ENCODE data around the gene CDC6. TPM values are rescaled to one million over a fixed set of nuclear protein-coding genes. Genes with fewer than 3 reads are reported as not detected.
"Not testable (repeated sequence)": the region's sequence is repeated elsewhere in the genome, so short reads cannot be mapped to it uniquely, and the experiment has no call there.

The CDC6 gene
- total RNA-seq, 1 donor: 4.0 TPM

- no peak for DNase-seq (ENCODE audit: low read depth in 2 of 3, low spot score in 2 of 3)
Measured at GRCh38 chr17:40287159-40287493, 553 bp upstream of the CDC6 start.

DNA sequence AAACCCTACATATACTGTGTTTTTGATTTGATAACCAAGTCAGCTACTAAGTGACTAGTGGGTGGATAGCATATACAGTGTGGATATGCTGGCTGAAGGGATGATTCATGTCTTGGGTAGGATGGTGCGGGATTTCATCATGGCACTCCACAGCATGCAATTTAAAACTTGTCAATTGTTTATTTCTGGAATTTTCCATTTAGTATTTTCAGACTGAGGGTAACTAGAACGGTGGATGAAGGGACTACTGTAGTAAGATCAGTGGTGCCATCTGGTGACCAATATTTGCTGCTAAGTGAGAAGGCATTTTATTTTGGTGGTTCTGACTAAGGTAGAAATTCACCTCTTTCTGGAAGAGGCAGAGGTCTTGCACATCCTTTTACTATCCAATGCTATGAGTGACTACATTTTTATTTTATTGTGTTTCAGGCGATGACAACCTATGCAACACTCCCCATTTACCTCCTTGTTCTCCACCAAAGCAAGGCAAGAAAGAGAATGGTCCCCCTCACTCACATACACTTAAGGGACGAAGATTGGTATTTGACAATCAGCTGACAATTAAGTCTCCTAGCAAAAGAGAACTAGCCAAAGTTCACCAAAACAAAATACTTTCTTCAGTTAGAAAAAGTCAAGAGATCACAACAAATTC lies 3.1 kb downstream of the CDC6 start:
- peak in 2 of 3 donors; percentile 68 to 83 for DNase-seq (ENCODE audit: low read depth in 2 of 3, low spot score in 2 of 3)

DNA sequence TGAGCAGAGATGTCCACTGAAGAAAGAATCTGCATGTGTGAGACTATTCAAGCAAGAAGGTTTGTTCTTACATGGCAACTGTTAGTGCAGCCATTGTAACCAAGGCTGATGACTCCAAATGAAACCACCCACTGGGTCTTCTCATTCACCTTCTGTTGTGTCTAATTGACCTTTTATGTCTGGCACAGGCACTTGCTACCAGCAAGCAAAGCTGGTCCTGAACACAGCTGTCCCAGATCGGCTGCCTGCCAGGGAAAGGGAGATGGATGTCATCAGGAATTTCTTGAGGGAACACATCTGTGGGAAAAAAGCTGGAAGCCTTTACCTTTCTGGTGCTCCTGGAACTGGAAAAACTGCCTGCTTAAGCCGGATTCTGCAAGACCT lies 3.6 kb downstream of the CDC6 start:
- no peak for DNase-seq (ENCODE audit: low read depth in 2 of 3, low spot score in 2 of 3)

DNA sequence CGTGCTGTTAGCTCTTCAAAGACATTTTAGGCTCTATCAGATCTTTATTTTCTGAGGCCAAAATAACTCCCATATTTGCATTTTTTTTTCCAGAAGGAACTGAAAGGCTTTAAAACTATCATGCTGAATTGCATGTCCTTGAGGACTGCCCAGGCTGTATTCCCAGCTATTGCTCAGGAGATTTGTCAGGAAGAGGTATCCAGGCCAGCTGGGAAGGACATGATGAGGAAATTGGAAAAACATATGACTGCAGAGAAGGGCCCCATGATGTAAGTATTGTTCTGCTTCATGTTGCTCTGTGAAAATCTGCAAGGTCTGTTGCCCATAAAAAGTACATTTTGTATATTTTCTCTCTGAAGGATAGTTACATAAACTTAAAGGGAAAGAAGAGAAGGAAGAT lies 5.7 kb downstream of the CDC6 start:
- DNase-seq (ENCODE audit: low read depth in 2 of 3, low spot score in 2 of 3): no peak

- no peak for DNase-seq (ENCODE audit: low read depth in 2 of 3, low spot score in 2 of 3)
Measured at GRCh38 chr17:40295488-40296436, 8.1 kb downstream of the CDC6 start.

GRCh38 chr17:40297511-40297910 lies 9.8 kb downstream of the CDC6 start:
- no peak for DNase-seq (ENCODE audit: low read depth in 2 of 3, low spot score in 2 of 3)

DNA sequence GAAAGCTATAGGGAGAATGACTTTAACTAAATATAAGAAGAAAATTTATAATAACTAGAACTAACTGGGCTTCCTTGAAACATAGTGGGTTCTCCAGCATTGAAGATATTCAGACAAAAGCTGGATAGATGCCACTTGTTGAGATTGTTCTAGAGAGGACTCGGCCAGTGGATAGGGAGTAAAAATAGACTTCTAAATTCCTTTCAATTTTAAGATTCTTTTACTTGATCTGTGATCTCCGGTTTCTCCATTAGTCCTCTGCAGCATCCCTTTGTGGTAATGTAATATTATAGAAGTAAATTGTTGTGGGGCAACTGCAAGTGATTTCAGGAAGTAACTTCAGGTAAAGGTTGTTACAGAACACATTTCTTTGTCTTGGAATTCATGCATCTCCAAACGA lies 11.0 kb downstream of the CDC6 start:
- no peak for DNase-seq (ENCODE audit: low read depth in 2 of 3, low spot score in 2 of 3)

- DNase-seq (ENCODE audit: low read depth in 2 of 3, low spot score in 2 of 3): not testable (repeated sequence)
Measured at GRCh38 chr17:40299159-40299757, 11.6 kb downstream of the CDC6 start.

- peak in 1 of 3 donors; percentile 53 for DNase-seq (ENCODE audit: low read depth in 2 of 3, low spot score in 2 of 3)
Measured at GRCh38 chr17:40301315-40301714, 13.6 kb downstream of the CDC6 start.

DNA sequence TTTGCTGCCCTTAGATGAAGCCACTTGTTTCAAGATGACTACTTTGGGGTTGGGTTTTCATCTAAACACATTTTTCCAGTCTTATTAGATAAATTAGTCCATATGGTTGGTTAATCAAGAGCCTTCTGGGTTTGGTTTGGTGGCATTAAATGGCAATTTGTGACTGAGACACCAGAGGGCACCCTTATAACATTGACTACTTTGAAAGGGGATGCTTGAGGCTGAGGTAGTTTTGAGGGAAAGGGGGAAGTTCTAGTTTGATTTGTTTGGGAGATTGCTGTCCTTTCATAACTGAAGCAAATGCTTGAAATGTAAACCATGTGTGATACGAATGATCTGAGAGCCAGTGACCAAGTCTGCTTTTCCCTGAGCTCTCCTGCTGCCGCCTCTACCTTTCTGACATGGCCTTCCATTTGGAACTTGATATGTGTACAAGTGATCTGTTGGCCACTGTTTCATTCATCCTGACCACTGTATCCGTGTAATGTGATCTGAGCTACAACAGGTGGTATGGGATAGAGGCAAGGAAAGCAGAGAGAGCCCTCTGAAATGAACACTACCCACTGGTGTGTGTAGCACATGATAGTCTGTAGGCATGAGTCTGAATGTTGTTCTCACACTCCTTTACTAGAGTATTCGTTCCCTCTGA lies 15.5 kb downstream of the CDC6 start:
- DNase-seq (ENCODE audit: low read depth in 2 of 3, low spot score in 2 of 3): peak in 2 of 3 donors; percentile 74 to 87

GRCh38 chr17:40303708-40304551 lies 16.3 kb downstream of the CDC6 start:
- DNase-seq (ENCODE audit: low read depth in 2 of 3, low spot score in 2 of 3): no peak

- DNase-seq (ENCODE audit: low read depth in 2 of 3, low spot score in 2 of 3): not testable (repeated sequence)
Measured at GRCh38 chr17:40304552-40304863, 16.8 kb downstream of the CDC6 start.

DNA sequence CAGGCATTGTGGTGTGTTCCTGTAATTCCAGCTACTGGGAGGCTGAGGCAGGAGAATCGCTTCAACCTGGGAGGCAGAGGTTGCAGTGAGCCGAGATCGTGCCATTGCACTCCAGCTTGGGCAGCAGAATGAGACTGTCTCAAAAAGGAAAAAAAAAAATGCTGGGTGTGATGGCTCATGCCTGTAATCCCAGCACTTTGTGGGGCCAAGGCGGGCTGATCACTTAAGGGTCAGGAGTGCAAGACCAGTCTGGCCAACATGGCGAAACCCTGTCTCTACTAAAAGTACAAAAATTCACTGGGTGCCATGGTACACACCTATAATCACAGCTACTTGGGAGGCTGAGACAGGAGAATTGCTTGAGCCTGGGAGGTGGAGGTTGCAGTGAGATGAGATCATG lies 17.2 kb downstream of the CDC6 start:
- not testable (repeated sequence) for DNase-seq (ENCODE audit: low read depth in 2 of 3, low spot score in 2 of 3)

DNA sequence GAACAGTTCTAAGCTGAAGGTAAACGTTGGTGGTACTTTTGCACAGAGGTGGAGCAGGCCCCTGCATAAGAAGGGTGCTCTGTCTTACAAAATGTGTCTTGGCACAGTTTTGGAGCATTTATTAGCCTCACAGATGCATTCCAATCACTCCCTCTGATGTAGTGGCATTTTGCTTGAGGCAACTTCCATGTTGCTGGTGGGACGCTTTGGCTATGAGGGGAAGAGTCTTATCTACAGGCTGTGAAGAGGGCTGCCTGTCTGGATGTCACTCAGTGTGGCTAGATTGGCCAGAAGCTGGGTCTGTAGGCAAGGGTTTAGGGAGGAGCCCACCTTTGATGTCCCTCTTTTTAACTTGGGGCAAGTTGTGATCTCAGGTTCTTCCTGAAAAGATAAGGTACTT lies 18.7 kb downstream of the CDC6 start:
- DNase-seq (ENCODE audit: low read depth in 2 of 3, low spot score in 2 of 3): no peak

DNA sequence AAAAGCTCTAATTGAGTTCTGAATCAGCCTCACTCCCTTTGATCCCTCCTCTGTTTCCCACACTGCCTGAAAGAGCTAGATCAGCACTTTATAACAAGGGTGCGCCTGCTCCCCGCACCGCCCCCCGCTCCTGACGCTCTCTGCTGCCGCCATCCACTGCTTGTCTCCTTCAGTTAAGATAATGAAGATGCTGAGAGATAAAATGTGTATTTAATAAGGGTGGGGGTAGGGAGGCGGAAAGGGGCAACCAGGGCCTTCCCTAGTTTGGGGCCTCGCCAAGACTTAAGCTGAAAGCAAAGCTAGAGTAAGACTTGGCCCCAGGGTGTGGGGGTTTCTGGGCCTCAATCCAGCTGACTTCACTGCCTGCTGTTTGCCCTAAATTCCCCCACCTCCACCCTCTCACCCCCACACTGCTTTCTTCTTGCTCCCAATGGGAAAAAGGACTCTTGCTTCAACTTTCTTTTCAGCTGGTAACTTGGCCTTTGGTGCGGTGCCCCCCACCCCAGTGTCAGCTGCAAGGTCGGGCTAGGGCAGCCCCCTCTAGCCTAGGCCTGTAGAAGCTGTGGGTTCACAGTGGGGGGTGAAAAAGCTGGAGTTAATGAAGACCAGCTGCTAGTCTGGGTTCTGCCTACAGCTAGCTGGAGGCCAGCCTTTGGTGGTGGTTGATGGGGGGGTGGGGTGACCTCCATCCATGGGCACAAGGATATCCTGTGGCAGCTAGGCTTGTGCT lies 19.5 kb downstream of the CDC6 start:
- DNase-seq (ENCODE audit: low read depth in 2 of 3, low spot score in 2 of 3): no peak

GRCh38 chr17:40307740-40308239 lies 20.1 kb downstream of the CDC6 start:
- DNase-seq (ENCODE audit: low read depth in 2 of 3, low spot score in 2 of 3): no peak

DNA sequence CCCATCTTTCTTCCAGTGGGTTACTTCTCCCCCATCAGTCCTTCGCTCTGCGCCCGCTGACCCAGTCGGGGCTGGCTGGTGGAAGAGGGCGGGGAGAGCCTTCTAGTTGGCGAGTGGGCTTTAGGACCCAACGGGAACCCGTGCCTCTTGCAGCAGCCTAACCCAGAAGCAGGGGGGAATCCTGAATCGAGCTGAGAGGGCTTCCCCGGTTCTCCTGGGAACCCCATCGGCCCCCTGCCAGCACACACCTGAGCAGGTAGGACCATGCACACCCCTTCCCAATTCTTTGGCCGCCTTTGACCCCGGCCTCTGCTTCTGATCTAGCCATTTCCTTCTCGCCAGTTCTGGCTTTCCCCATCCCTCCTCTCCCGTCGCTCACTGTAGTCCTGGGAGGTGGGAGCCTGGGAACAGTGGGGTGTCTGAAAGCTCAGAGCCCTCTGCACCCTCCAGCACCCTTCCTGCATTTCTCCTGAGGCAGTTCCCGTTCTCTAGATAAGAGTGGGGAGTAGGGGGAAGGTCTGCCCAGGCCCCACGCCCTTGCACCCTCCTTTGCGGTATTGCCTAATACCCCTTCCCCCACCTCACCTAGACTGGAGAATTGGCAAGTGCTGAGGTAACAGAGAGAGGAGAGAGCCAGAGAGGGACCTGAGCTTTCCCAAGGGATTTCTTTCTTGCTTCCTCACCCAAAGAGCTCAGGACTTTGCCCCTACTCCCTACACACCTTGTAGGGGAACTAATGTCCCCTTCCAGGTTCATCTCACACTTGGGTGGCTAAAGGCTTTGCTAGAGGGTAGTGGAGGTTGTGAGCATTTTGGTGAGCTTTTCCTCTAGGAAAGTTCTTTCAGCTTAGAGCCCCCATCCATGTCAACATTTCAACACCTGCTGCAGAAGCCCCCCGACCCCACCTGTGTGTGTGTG lies 21.6 kb downstream of the CDC6 start, which contains the start of gene RARA:
TSS of gene RARA (plus strand) at position 150 of the 918 bp plus-strand sequence. CDS start 22,039 bp downstream, outside the sequence.
- DNase-seq (ENCODE audit: low read depth in 2 of 3, low spot score in 2 of 3): no peak

GRCh38 chr17:40309949-40310510 lies 22.4 kb downstream of the CDC6 start:
- no peak for DNase-seq (ENCODE audit: low read depth in 2 of 3, low spot score in 2 of 3)

All from hematopoietic multipotent progenitor cell (in vitro differentiated cells).